Right ventricle myocardium inferior (tissue), 1 donor: Measurements from ENCODE around the gene LIPE. TPM values are rescaled to one million over a fixed set of nuclear protein-coding genes. Genes with fewer than 3 reads are reported as not detected.

ENCODE experiments used
- total RNA-seq: library from RNA; stranded (reverse); fragmentation: NEBNext Ultra II Directional; extraction: Animal tissue kit (Norgen Biotek cat#: 25700); gene quantifications from one replicate; pipeline ENCODE4 v1.2.1, GENCODE V29; 2021
- donor health status: DM: no; HTN: yes; CAD: no; lungs with severe emphysema.

The LIPE gene
- total RNA-seq, 1 donor from 2014 or later = 67.7 TPM

Other genes with a start within 250 kb of the LIPE start
- 16.7 TPM for gene DEDD2, start 209.7 kb downstream of the LIPE start, total RNA-seq
- 6.1 TPM for gene ZNF526, start 207.1 kb downstream of the LIPE start, total RNA-seq
- 36.3 TPM for gene GSK3A, start 184.8 kb downstream of the LIPE start, total RNA-seq
- gene ERF, start 172.3 kb downstream of the LIPE start, total RNA-seq = 44.4 TPM
- gene CIC, start 158.1 kb downstream of the LIPE start, total RNA-seq = 34.6 TPM
- 0.51 TPM for gene PRR19, start 125.3 kb downstream of the LIPE start, total RNA-seq
- gene PAFAH1B3, start 124.8 kb downstream of the LIPE start, total RNA-seq = 3.7 TPM
- gene TMEM145, start 114.1 kb downstream of the LIPE start, total RNA-seq = 0.16 TPM
- gene MEGF8, start 101.8 kb downstream of the LIPE start, total RNA-seq = 32.6 TPM
- 0.87 TPM for gene CNFN, start 37.1 kb downstream of the LIPE start, total RNA-seq
- not detected for gene CXCL17, start 15.6 kb upstream of the LIPE start, total RNA-seq
- gene CEACAM1, start 101.1 kb upstream of the LIPE start, total RNA-seq = 4.3 TPM
- gene CEACAM8, start 167.5 kb upstream of the LIPE start, total RNA-seq = not detected